GM12891 (cell line): ENCODE measurements around the gene KRT86.
A peak's percentile ranks its signal among the peaks of the same experiment; 100 is the strongest.
"Not testable (repeated sequence)": the region's sequence is repeated elsewhere in the genome, so short reads cannot be mapped to it uniquely, and the experiment has no call there.

Experiments used
- DNase-seq: peaks from one replicate; pipeline ENCODE4 v3.0.0; 2011; ENCODE audit warnings: low spot score; ENCODE audit not compliant: insufficient read length
- FAIRE-seq: peaks from 2 replicates; lab custom pipeline; 2011; peaks lifted over from hg19 to GRCh38; lab: Jason Lieb, UNC
- PAX5 ChIP-seq: IDR thresholded peaks from 2 replicates; pipeline ENCODE4 v1.6.1; 2011; ENCODE audit warnings: low read length, moderate library complexity, mild to moderate bottlenecking; ENCODE audit not compliant: insufficient read depth, severe bottlenecking
- POLR2A ChIP-seq: IDR thresholded peaks from 2 replicates; pipeline ENCODE4 v1.6.1; 2011; ENCODE audit warnings: low read depth, low read length, control low read depth
- POLR2AphosphoS5 ChIP-seq: IDR thresholded peaks from 2 replicates; pipeline ENCODE4 v1.6.1; 2011; ENCODE audit warnings: low read depth, low read length, control low read depth
- POU2F2 ChIP-seq: IDR thresholded peaks from 2 replicates; pipeline ENCODE4 v1.6.1; 2011; ENCODE audit warnings: low read depth, mild to moderate bottlenecking, control low read depth, low read length, moderate library complexity
- SPI1 ChIP-seq: IDR thresholded peaks from 2 replicates; pipeline ENCODE4 v1.6.1; 2011; ENCODE audit warnings: low read depth, low read length, control low read depth
- TAF1 ChIP-seq: IDR thresholded peaks from 2 replicates; pipeline ENCODE4 v1.6.1; 2011; ENCODE audit warnings: low read depth, low read length, control low read depth

KRT86 gene

DNA sequence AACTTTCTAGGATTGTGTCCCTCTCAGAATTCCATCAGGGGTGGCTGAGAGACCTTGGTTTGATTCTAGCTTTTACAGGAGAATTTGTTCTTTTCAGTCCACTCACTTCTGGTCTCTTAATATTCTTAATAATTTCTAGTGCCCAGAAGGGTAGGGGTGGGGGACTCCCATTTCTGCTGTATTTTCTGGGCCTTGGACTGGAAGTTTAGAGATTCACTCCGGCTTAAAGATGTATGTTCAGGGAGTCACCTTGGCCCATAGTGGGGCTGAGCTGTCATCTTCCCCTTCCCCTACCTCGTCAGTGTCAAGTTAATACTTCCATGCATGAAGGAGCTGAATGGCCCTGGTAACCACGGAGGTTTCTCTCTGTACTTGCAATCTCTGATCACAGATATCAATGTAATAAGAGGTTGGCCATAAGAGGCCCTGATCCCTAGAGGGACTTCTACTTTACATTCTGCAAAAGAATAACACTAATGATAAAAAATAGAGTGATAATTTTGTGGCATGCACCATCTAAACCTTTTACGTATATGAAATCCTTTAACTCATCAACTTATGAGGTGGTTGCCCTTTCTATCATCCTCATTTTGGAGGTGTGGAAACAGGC is 10.2 kb downstream of the KRT86 start:
- FAIRE-seq (no peak), DNase-seq (no peak)
- TF ChIP-seq PAX5 (no peak), TAF1 (no peak), SPI1 (no peak)

DNA sequence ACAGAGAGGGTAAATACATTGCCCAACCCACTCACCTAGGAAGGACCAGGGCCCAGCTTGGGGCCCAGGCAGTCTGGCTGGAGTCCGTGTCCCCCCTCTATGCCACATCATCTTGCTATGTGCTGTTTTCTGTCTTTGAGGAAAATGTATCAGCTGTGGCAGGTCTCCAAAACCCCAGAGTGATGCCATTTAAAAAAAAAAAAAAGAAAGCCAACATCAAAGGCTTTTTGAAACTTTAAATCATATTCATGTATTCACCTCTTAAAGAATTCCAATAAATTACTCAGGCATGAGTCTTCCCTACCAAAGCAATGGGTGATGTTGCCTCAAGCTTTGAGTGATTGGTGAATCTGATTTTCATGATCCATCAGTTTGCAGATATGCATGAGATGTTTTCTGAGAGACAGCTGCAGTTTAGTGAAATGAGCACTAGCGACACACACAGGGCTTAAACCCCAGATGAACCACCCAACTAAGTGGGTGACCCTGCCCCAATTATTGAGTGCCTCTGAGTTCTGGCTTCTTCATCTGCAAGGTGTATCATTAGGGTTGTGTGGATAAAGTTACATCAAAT is 10.8 kb downstream of the KRT86 start:
- no peak for TF ChIP-seq POLR2AphosphoS5
- TF ChIP-seq TAF1, result no peak
- no peak for TF ChIP-seq PAX5
- TF ChIP-seq POU2F2, result no peak
- no peak for TF ChIP-seq POLR2A
- no peak for TF ChIP-seq SPI1
- DNase-seq, result no peak
- FAIRE-seq, result no peak

DNA sequence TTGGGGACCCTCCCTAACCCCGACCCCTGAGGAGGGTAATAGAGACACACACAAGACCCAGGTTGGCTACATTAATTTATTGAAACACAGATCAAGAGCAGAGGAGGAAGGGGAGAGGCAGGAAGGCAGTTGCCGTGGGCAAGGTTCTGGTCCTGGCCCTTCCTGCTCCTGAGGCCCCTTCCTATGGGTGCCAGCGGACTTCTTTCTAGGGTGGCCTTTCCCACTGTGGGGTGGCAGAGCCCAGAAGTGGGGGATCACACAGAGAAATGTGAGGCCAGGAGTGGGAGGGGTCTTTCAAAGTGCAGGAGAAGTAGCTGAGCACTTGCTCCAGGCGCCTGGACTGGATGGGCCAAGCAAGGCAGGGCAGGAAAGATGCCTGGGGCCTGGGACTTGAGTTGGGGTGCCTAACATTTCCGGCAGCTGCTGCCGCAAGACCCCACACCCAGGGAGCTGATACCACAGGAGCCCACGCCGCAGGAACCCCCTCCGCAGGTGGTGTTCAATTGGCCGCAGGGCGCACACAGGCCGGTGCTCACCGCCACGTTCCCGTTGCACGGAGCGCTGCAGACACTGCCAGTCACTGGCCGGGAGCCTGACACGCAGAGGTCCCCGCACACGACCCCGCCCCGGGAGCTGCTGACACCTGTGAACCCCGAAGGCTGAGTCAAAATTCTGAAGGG is 11.5 kb downstream of the KRT86 start:
- DNase-seq, result no peak
- TF ChIP-seq POU2F2 (no peak), TAF1 (no peak), POLR2A (no peak), PAX5 (no peak), POLR2AphosphoS5 (no peak), SPI1 (no peak)
- FAIRE-seq, result no peak

DNA sequence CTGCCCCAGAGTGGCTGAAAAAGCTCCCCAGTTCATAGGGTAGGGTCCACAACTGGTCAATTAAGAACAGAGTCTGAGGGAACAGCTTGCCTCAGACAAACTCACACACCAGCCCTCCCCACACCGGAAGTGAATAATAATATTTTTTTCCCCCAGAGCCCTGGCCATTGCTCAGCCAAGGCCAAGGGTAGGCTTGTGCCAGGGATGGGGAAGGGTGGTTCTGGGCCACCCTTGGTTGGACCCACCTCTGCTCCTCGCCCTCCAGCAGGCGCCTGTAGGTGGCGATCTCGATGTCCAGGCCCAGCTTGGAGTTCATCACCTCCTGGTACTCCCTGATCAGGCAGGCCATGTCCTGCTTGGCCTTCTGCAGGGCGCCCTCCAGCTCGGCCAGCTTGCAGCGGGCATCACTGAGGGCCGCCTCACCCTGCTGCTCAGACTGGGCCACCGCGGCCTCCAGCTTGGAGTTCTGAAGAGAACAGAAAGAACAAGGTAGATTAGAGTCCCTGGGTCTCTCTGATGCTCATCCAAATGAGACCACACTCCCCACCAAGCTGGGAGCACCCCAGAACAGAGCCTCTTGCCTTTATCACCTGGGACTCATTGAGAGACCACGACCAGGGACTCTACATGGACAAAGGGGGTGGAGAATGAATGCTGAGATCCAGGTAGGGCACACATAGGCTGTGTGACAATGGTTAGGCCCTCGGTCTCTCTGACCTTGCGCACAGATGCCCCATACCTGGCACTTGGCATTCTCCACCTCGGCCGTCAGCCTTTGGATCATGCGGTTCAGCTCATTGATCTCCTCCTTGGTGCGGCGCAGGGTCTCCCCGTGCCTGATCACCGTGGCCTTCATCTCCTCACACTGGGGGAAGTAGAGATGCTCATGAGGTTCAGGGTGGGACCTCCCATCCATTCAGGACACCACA is 12.7 kb downstream of the KRT86 start:
- FAIRE-seq, DNase-seq: not testable (repeated sequence)

DNA sequence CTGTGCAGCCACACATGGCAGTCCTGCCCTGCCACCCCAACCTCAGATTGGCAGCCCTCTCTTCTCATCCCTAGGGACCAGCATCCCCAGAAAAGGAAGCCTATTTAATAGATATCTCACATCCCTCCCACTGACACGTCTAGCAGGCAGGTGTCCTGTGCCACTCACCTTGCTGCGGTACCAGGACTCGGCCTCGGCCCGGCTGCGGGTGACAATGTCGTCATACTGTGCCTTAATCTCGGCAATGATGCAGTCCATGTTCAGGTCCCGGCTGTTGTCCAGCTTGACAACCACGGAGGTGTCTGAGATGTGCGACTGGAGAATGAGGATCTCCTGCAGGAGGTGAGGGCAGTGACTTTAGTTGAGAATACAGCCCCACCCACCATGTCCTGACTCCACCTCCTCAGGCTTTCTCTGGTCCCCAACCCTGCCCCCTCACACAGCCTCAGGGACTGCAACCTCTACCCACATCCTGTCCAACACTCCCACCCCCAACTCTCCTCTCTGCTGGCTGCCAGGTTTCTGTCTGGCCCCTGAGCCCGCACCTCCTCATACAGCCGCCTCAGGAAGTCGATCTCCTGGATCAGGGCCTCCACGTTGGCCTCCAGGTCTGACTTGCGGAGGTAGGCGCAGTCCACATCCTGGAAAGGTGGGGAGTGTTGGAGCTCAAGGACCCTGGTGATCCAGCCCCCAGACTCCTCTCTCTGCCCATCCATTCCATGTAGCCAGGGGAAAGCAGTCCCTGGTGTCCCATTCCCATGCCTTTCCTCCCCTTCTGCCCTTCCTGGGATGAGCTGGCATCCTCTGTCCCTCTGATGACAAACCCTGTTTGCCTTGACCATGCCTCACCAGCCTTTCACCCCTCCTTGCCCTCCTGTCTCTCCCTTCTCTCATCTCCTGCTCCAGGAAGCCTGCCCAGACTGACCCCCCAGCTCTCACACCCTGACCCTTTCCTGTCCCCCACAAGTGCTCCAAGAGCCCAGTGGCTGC is 13.7 kb downstream of the KRT86 start:
- FAIRE-seq, result peak; percentile 99

DNA sequence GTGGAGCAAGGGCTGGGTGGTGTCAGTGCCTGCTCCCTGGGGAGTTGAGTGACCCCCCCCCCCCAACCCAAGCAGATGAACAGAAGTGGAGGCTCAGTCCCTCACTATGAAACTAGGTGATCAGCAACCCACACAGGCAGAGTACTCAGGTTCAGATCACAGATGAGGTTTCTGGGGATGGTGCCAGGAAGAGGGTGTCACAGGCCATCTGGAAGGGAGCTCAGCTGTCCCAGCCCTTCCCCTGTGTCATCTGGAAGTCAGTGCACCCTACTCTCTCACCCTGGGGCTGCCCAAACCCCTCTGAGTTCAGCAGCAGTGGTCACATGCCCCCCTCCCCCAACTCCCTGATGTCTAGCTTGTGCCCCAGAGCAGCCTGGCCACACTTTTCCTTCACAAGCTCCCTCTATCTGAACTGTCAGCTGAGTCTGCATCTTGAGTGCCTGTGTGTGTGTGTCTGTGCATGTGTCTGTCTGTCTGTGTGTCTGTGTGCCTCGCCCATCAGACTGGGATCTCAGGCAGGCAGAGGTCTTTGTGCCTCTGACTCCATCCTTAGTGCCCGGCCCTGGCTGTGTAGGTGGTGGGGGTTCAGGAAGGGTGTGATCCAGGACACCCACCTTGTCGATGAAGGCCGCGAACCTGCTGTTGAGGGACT is 16.2 kb downstream of the KRT86 start:
- FAIRE-seq, result peak; percentile 80
- DNase-seq, result not testable (repeated sequence)

More for the DNA sequence above, 13.7 kb downstream of the KRT86 start:
- not testable (repeated sequence) for DNase-seq

DNA sequence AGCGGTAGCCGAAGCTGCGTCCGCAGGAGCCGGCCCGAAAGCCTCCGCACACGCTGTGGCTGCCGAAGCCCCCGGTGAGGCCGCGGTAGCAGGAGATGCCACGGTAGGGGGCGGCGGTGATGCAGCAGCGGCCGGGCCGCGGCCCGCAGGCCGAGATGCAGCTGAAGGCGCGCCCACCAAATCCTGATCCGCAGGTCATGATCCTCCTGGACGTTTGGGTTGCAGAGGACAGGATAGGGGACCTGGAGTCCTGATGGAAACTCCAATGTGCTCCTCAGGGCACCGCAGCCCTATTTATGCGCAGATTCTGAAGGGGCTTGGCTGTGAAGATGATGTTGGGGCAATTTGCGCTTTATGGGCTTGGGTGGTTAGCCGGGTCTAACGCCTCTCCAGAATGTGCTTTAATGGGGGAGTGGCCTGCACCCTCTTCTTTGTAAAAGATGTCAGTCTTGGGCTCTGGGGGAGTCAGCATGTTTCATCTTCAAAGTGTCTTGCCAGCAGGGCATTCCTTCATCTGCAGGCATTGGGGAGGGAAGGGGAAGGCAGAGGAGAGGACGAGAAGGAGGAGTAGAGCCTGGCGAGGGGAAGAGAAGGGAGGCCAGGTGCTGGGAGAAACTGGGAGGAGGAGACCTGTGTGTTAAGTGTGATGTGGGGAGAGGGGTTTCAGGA is 17.0 kb downstream of the KRT86 start, which contains the start of gene KRT81:
Gene KRT81 (minus strand): TSS at position 268 of the 669 bp plus-strand sequence. CDS start 69 bp downstream, at position 199.
- DNase-seq, result no peak
- no peak for FAIRE-seq
- TF ChIP-seq POU2F2 (no peak), PAX5 (no peak), POLR2A (no peak), SPI1 (no peak), TAF1 (no peak), POLR2AphosphoS5 (no peak)

DNA sequence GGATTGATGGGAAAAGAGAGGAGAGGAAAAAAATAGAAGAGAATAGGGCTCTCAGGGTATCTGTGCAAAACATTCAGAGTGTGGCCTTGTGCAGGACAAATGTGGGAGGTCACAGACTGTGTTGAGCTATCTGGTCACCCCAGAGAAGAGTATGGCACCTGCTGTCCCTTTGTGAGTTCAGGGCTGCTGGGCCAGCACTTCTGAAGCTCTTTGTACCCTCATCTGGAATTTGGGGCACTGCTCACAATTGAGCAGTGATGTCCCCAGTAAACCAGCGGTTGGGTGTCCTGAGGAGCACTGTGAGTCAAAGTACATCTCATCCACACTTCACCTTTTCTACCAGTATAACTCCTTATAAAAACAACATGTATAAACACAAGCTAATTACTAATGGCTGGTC is 19.5 kb downstream of the KRT86 start:
- FAIRE-seq (no peak), DNase-seq (no peak)
- TF ChIP-seq POU2F2, result no peak
- TF ChIP-seq POLR2AphosphoS5, result no peak
- no peak for TF ChIP-seq SPI1
- no peak for TF ChIP-seq PAX5
- TF ChIP-seq POLR2A, result no peak
- no peak for TF ChIP-seq TAF1

DNA sequence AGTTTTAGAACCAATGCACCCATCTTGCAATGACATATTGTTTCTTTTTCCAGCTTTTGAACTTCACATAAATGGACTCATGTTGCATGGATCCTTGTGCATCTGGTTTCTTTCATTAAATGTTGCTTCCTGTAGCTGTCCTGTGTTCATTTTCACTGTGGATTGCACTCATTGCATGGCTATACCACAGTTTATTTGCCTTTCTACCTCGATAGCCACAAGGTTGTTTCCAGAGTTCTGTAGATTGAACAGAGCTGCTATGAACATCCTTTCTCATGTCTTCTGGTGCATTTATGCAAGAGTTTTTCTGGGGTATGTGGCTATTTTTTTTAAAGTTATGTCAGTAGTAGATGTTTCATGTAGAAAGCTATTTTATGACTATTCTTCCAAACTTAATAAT is 20.4 kb downstream of the KRT86 start:
- DNase-seq (no peak), FAIRE-seq (no peak)
- no peak for TF ChIP-seq POLR2AphosphoS5
- no peak for TF ChIP-seq POU2F2
- TF ChIP-seq TAF1, result no peak
- no peak for TF ChIP-seq SPI1
- TF ChIP-seq POLR2A, result no peak
- TF ChIP-seq PAX5, result no peak
